Astrocyte (in vitro differentiated cells and primary cell): Measurements from ENCODE around the gene CCDC3. TPM values are rescaled to one million over a fixed set of nuclear protein-coding genes. Genes with fewer than 3 reads are reported as not detected.

Experiments
- DNase-seq: peaks from one replicate; pipeline ENCODE4 v3.0.0-alpha.2; 2010; ENCODE audit warnings: low read depth
- FAIRE-seq: peaks from 2 replicates; lab custom pipeline; 2011; peaks lifted over from hg19 to GRCh38; lab: Jason Lieb, UNC
- H2AFZ ChIP-seq: 2 replicates; pipeline ENCODE4 v1.6.0; 2012; ENCODE audit warnings: low read depth, low read length, inconsistent platforms
- H3K27ac ChIP-seq: 2 replicates; pipeline ENCODE4 v1.5.1; 2011; ENCODE audit warnings: low read depth, low read length, inconsistent platforms
- H3K27me3 ChIP-seq: 2 replicates; pipeline ENCODE4 v1.6.0; 2011; ENCODE audit warnings: low read length, inconsistent platforms; ENCODE audit not compliant: insufficient read depth
- H3K36me3 ChIP-seq: 2 replicates; pipeline ENCODE4 v1.5.1; 2011; ENCODE audit warnings: low read length, inconsistent platforms; ENCODE audit not compliant: insufficient read depth
- H3K4me1 ChIP-seq: 2 replicates; pipeline ENCODE4 v1.5.1; 2011; ENCODE audit warnings: low read length, inconsistent platforms; ENCODE audit not compliant: insufficient read depth
- H3K4me2 ChIP-seq: 2 replicates; pipeline ENCODE4 v1.6.0; 2012; ENCODE audit warnings: low read length, inconsistent platforms
- H3K4me3 ChIP-seq: 2 replicates; pipeline ENCODE4 v1.5.1; 2011; ENCODE audit warnings: low read depth, mild to moderate bottlenecking, low read length, inconsistent platforms; ENCODE audit not compliant: insufficient read depth
- H3K79me2 ChIP-seq: 2 replicates; pipeline ENCODE4 v1.6.0; 2012; ENCODE audit warnings: mild to moderate bottlenecking, low read length, inconsistent platforms; ENCODE audit not compliant: insufficient read depth
- H3K9ac ChIP-seq: 2 replicates; pipeline ENCODE4 v1.6.0; 2012; ENCODE audit warnings: mild to moderate bottlenecking, low read length, inconsistent platforms
- H3K9me3 ChIP-seq: 2 replicates; pipeline ENCODE4 v1.5.1; 2012; ENCODE audit warnings: low read depth, mild to moderate bottlenecking, low read length, inconsistent platforms; ENCODE audit not compliant: insufficient read depth
- H4K20me1 ChIP-seq: 2 replicates; pipeline ENCODE4 v1.6.0; 2012; ENCODE audit warnings: low read length, inconsistent platforms; ENCODE audit not compliant: insufficient read depth
- H3K27ac Mint-ChIP-seq: one replicate; pipeline ENCODE4 v1.8.0; 2021; ENCODE audit warnings: mild to moderate bottlenecking, mixed read lengths; ENCODE audit not compliant: unreplicated experiment
- H3K27me3 Mint-ChIP-seq: one replicate; pipeline ENCODE4 v1.8.0; 2021; ENCODE audit warnings: low read depth, mixed read lengths; ENCODE audit not compliant: unreplicated experiment
- H3K36me3 Mint-ChIP-seq: one replicate; pipeline ENCODE4 v1.8.0; 2021; ENCODE audit warnings: low read depth, mixed read lengths; ENCODE audit not compliant: unreplicated experiment
- H3K4me1 Mint-ChIP-seq: one replicate; pipeline ENCODE4 v1.8.0; 2021; ENCODE audit warnings: low read depth, mixed read lengths; ENCODE audit not compliant: unreplicated experiment
- H3K4me3 Mint-ChIP-seq: one replicate; pipeline ENCODE4 v1.8.0; 2021; ENCODE audit warnings: mild to moderate bottlenecking, moderate library complexity, mixed read lengths; ENCODE audit not compliant: unreplicated experiment
- H3K9me3 Mint-ChIP-seq: one replicate; pipeline ENCODE4 v1.8.0; 2021; ENCODE audit warnings: mild to moderate bottlenecking, mixed read lengths; ENCODE audit not compliant: unreplicated experiment
- EZH2 ChIP-seq: IDR thresholded peaks from 2 replicates; pipeline ENCODE4 v1.6.1; 2012; ENCODE audit warnings: mild to moderate bottlenecking, low read length, inconsistent platforms; ENCODE audit not compliant: insufficient read depth
- total RNA-seq: library from RNA; stranded (reverse); gene quantifications from 2 replicates; pipeline ENCODE4 v1.2.1, GENCODE V29; 2021
- TF ChIP-seq, protein P1 (sequence below): IDR thresholded peaks from 2 replicates; pipeline ENCODE4 v1.5.1; 2011; ENCODE audit warnings: low read depth, mild to moderate bottlenecking, inconsistent platforms, low read length, moderate library complexity; ENCODE audit not compliant: insufficient read depth

Gene CCDC3
- total RNA-seq, 1 donor from 2014 or later = 25.8 TPM

DNA sequence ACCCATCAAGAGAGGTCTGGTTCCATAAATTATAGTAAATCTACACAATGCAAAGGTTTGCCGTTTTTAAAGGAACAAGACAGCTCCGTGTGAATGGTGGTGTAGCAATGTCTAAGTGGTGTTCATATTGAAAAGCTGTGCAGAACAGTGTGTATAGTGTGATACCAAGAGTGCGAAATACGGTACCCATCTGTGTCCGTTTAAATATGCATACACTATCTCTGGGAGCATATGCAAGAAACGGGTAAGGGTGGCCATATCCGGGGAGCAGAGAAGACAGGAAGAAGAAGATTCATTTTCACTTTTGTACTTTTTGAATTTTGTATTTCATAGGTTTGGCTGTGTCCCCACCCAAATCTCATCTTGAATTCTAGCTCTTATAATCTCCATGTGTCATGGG lies 102.0 kb downstream of the CCDC3 start:
- Histone ChIP-seq H3K36me3 (no peaks in the 10 kb centered on the region), H3K27ac (no peak overlapping the region), H4K20me1 (no peaks in the 10 kb centered on the region), H3K27me3 (no peaks in the 10 kb centered on the region), H3K9ac (no peak overlapping the region), H3K79me2 (no peaks in the 10 kb centered on the region), H3K4me1 (no peaks in the 10 kb centered on the region), H3K9me3 (no peaks in the 10 kb centered on the region), H3K4me3 (no peak overlapping the region), H3K4me2 (no peak overlapping the region), H2AFZ (no peak overlapping the region)
- Mint-ChIP-seq H3K9me3 (no peaks in the 10 kb centered on the region), H3K27me3 (peaks cover 8% of the 10 kb centered on the region), H3K36me3 (peaks cover 20% of the 10 kb centered on the region), H3K27ac (no peak overlapping the region), H3K4me3 (no peak overlapping the region), H3K4me1 (peaks cover 4% of the 10 kb centered on the region)
- DNase-seq (no peak), FAIRE-seq (no peak)
- TF ChIP-seq, protein P1, sequence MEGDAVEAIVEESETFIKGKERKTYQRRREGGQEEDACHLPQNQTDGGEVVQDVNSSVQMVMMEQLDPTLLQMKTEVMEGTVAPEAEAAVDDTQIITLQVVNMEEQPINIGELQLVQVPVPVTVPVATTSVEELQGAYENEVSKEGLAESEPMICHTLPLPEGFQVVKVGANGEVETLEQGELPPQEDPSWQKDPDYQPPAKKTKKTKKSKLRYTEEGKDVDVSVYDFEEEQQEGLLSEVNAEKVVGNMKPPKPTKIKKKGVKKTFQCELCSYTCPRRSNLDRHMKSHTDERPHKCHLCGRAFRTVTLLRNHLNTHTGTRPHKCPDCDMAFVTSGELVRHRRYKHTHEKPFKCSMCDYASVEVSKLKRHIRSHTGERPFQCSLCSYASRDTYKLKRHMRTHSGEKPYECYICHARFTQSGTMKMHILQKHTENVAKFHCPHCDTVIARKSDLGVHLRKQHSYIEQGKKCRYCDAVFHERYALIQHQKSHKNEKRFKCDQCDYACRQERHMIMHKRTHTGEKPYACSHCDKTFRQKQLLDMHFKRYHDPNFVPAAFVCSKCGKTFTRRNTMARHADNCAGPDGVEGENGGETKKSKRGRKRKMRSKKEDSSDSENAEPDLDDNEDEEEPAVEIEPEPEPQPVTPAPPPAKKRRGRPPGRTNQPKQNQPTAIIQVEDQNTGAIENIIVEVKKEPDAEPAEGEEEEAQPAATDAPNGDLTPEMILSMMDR = no peak
- no peak for TF ChIP-seq EZH2

DNA sequence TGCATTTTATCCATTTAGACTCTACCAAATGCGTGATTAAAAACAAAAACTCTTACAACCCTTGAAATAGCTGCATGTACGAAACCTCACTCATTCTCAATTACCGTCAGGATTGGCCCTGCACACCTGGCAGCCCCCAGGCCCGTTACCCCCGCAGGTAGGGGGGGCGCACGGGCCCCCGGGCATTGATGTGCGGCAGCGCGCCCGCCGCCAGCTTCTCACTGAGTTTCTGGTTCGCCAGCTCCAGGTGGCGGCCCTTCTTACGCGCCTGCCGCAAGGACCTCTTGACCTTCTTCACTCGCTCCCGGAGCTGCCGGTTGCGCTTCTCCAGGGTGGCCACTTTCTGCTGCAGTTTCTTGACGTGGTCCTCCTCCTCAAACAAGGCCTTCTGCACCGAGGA lies 103.2 kb downstream of the CCDC3 start:
- Histone ChIP-seq H3K4me2 (no peak overlapping the region), H3K4me1 (no peaks in the 10 kb centered on the region), H3K27me3 (no peaks in the 10 kb centered on the region), H3K4me3 (no peak overlapping the region), H3K9me3 (no peaks in the 10 kb centered on the region), H3K9ac (no peak overlapping the region), H3K27ac (no peak overlapping the region), H2AFZ (no peak overlapping the region), H4K20me1 (no peaks in the 10 kb centered on the region), H3K79me2 (no peaks in the 10 kb centered on the region), H3K36me3 (no peaks in the 10 kb centered on the region)
- Mint-ChIP-seq H3K4me3 (no peak overlapping the region), H3K4me1 (peaks cover 4% of the 10 kb centered on the region), H3K36me3 (peaks cover 20% of the 10 kb centered on the region), H3K9me3 (peaks cover 4% of the 10 kb centered on the region), H3K27ac (no peak overlapping the region), H3K27me3 (peaks cover 8% of the 10 kb centered on the region)
- DNase-seq = no peak
- TF ChIP-seq EZH2 = no peak
- TF ChIP-seq, protein P1 = no peak
- no peak for FAIRE-seq

DNA sequence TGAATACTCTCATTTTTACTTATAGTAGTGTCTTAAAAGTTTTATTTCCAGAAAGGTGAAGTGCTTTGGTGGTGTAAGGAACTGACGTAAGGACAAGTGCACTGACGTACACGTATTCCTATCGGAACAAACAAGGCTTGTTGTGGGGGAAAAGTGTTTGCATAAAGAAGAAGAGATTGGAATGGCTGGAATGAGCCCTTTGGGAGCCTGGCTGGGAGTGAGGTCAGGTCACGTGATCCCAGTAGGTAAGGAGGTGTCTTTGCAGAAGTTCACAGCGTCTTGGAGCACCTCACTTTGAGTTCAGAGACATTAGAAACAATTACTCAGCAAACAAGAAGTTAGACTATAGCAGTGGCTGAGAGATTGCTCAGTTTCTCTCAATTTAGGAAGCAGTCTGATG lies 104.2 kb downstream of the CCDC3 start:
- Mint-ChIP-seq H3K27ac (no peak overlapping the region), H3K4me1 (peaks cover 4% of the 10 kb centered on the region), H3K9me3 (peaks cover 8% of the 10 kb centered on the region), H3K36me3 (peaks cover 20% of the 10 kb centered on the region), H3K27me3 (peaks cover 9% of the 10 kb centered on the region), H3K4me3 (no peak overlapping the region)
- Histone ChIP-seq H4K20me1 (no peaks in the 10 kb centered on the region), H3K36me3 (no peaks in the 10 kb centered on the region), H3K9ac (no peak overlapping the region), H3K4me3 (no peak overlapping the region), H3K4me1 (no peaks in the 10 kb centered on the region), H3K27me3 (no peaks in the 10 kb centered on the region), H3K4me2 (no peak overlapping the region), H3K9me3 (no peaks in the 10 kb centered on the region), H3K79me2 (no peaks in the 10 kb centered on the region), H2AFZ (no peak overlapping the region), H3K27ac (no peak overlapping the region)
- TF ChIP-seq EZH2 = no peak
- TF ChIP-seq, protein P1 = no peak
- DNase-seq (no peak), FAIRE-seq (no peak)
